ENCODE measurements around the gene PIGB.
"Not testable (repeated sequence)": the region's sequence is repeated elsewhere in the genome, so short reads cannot be mapped to it uniquely, and the experiment has no call there.

Gene PIGB

DNA sequence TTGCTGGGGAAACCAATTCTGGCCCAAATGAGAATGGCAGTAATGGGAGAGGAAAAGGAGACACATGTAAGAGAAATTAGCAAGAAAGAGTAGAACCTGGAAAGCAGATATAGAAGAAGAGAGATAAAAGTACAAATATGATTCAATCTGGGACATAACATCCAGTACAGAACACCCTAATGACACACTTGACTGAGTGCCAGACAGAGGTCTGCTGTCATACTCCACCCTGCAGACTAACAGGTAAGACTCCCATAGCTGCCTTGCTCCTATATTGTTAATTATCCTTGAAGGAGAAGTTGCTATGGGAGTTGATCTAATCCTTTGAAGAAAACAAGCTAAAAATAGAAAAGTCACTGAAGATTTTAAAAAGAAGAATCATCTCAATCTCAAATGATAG is 68.0 kb downstream of the PIGB start:
- no peak for FAIRE-seq

- FAIRE-seq = no peak
Observed at GRCh38 chr15:55389264-55389607, 70.2 kb downstream of the PIGB start.

GRCh38 chr15:55394694-55395093 is 75.7 kb downstream of the PIGB start:
- FAIRE-seq = no peak

- no peak for FAIRE-seq
Observed at GRCh38 chr15:55398243-55398642, 79.2 kb downstream of the PIGB start.

DNA sequence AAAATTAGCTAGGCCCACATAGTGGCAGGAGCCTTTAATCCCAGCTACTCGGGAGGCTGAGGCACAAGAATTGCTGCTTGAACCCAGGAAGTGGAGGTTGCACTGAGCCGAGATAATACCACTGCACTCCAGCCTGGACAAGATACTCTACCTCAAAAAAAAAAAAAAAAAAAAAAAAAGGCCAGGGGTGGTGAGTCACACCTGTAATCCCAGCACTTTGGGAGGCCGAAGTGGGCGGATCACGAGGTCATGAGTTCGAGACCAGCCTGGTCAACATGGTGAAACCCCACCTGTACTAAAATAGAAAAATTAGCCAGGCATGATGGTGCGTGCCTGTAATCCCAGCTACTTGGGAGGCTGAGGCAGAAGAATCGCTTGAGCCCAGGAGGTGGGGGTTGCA is 81.0 kb downstream of the PIGB start:
- FAIRE-seq = not testable (repeated sequence)

GRCh38 chr15:55401786-55402246 is 82.8 kb downstream of the PIGB start:
- FAIRE-seq = no peak

GRCh38 chr15:55402707-55403106 is 83.7 kb downstream of the PIGB start:
- FAIRE-seq = no peak

DNA sequence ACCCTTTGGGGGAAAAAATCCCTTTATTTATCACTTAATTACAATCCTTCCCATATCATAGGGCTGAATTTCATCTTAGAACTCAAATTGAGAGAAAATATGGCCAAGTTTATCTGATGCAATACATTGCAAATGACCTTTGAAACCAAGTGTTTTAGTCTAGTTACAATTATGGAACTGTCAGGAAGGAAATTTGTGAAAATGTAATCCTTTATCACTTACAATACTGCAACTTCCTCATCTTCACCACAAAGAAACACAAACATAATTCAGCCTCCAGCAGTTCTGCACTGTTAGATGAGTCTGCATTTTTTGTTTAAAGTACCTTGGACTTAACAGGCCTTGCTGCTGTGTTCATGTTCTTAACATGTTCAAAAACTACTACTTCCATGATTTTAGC is 84.5 kb downstream of the PIGB start:
- FAIRE-seq = no peak

Data from islet of Langerhans (tissue), 1 donor.